HL-60 (cell line): ENCODE measurements around the gene DEFB116.
"Not testable (repeated sequence)": the region's sequence is repeated elsewhere in the genome, so short reads cannot be mapped to it uniquely, and the experiment has no call there.

ENCODE experiments used
- DNase-seq, 2 experiments: peaks; one replicate each; pipeline ENCODE4 v3.0.0-alpha.2; 2010 to 2020; ENCODE audit warnings: low read depth in 1 of 2, low spot score in 1 of 2
- H3K27ac ChIP-seq: fragments of 250-450 bp; sonication (Bioruptor Pico); replicated peaks from 2 replicates; pipeline ENCODE4 v1.5.1; 2020; ENCODE audit warnings: mild to moderate bottlenecking, moderate library complexity
- H3K27me3 ChIP-seq: fragments of 250-450 bp; sonication (Bioruptor Pico); 2 replicates; pipeline ENCODE4 v1.5.1; 2021; ENCODE audit warnings: mild to moderate bottlenecking, moderate library complexity; ENCODE audit not compliant: insufficient read depth, poor library complexity, severe bottlenecking
- H3K4me3 ChIP-seq: replicated peaks from 2 replicates; pipeline ENCODE4 v1.5.1; 2011; ENCODE audit warnings: mild to moderate bottlenecking, control low read depth, low read length; ENCODE audit not compliant: insufficient read depth
- GABPA ChIP-seq: IDR thresholded peaks from 2 replicates; pipeline ENCODE4 v1.6.1; 2012; ENCODE audit warnings: low read depth
- POLR2AphosphoS5 ChIP-seq: IDR thresholded peaks from 2 replicates; pipeline ENCODE4 v1.6.1; 2012; ENCODE audit warnings: low read depth
- REST ChIP-seq: IDR thresholded peaks from 2 replicates; pipeline ENCODE4 v1.6.1; 2012; ENCODE audit warnings: low read depth; ENCODE audit not compliant: insufficient replicate concordance
- SPI1 ChIP-seq: IDR thresholded peaks from 2 replicates; pipeline ENCODE4 v1.6.1; 2012; ENCODE audit warnings: low read depth, mild to moderate bottlenecking, borderline replicate concordance
- TF ChIP-seq, protein P1 (sequence below): IDR thresholded peaks from one replicate; pipeline ENCODE4 v1.5.1; 2011; ENCODE audit warnings: low read length, control low read depth, inconsistent platforms; ENCODE audit not compliant: insufficient read depth

Gene DEFB116

GRCh38 chr20:31330893-31331292 is 22.5 kb upstream of the DEFB116 start:
- no peak for DNase-seq
- Histone ChIP-seq H3K27me3 (no peaks in the 10 kb centered on the region), H3K4me3 (no peak overlapping the region), H3K27ac (no peak overlapping the region)
- TF ChIP-seq, protein P1, sequence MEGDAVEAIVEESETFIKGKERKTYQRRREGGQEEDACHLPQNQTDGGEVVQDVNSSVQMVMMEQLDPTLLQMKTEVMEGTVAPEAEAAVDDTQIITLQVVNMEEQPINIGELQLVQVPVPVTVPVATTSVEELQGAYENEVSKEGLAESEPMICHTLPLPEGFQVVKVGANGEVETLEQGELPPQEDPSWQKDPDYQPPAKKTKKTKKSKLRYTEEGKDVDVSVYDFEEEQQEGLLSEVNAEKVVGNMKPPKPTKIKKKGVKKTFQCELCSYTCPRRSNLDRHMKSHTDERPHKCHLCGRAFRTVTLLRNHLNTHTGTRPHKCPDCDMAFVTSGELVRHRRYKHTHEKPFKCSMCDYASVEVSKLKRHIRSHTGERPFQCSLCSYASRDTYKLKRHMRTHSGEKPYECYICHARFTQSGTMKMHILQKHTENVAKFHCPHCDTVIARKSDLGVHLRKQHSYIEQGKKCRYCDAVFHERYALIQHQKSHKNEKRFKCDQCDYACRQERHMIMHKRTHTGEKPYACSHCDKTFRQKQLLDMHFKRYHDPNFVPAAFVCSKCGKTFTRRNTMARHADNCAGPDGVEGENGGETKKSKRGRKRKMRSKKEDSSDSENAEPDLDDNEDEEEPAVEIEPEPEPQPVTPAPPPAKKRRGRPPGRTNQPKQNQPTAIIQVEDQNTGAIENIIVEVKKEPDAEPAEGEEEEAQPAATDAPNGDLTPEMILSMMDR: no peak
- TF ChIP-seq REST (no peak), POLR2AphosphoS5 (no peak), GABPA (no peak), SPI1 (no peak)

GRCh38 chr20:31322504-31322903 is 14.1 kb upstream of the DEFB116 start:
- TF ChIP-seq POLR2AphosphoS5 (no peak), REST (no peak), SPI1 (no peak), GABPA (no peak)
- TF ChIP-seq, protein P1: no peak
- no peak overlapping the region for H3K27ac ChIP-seq
- no peak for DNase-seq
- H3K27me3 ChIP-seq: no peaks in the 10 kb centered on the region
- H3K4me3 ChIP-seq: no peak overlapping the region

GRCh38 chr20:31284964-31285363 is 23.4 kb downstream of the DEFB116 start:
- DNase-seq, H3K27me3 ChIP-seq, H3K27ac ChIP-seq, H3K4me3 ChIP-seq: not testable (repeated sequence)

DNA sequence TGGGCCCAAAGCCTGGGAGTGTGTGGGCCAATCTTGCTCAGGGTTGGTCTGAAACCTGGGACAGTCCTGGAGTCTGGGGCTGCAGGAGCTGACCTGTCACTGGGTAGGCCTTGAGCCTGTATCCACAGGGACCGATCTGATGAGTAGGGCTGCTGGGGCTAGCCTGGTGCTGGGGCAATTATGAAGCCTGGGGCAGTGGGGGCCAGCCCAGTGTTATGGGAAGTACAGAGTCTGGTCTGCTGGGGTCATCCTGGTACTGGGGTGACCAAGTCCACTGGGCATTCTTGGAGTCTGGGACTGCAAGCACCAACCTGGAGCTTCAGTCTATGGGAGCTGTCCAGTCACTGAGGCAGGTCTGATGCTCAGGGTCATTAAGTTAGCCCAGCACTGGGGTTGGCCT is 30.2 kb downstream of the DEFB116 start:
- no peaks in the 10 kb centered on the region for H3K27me3 ChIP-seq
- DNase-seq: no peak
- no peak overlapping the region for H3K4me3 ChIP-seq
- H3K27ac ChIP-seq: no peak overlapping the region
- TF ChIP-seq GABPA (no peak), POLR2AphosphoS5 (no peak), REST (no peak), SPI1 (no peak)
- TF ChIP-seq, protein P1: no peak
